ENCODE data around the gene MRTFB.

DNA sequence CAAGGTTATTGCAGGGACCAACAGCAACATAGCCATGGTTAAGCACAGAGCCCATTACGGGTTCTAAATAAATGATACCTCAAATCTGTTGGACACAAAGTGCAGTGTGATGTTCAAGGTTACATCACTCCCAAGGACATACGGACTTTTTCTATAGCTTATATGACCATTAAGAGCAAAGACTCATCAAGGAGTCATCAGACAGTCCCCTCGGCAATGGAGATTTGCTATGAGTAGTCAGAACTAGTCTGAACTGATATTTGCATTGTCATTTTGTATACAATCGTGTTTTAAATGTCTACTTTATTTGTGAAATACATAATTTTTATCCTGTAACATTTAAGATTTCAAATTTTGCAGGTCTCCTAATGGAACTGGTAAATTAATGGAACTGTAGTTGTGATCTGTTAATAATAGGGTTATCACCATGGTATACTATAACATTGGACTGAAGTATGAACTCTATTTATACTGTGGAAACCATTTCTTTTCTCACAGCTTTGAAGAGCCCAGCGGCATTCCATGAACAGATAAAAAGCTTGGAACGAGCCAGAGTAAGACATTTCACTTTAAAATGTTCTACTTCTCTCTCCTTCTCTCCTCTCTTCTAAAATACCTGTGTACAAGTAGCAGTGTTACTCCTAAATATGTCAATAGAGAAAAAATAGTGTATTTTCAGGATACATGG lies 140.9 kb downstream of the MRTFB start:
- TF ChIP-seq L3MBTL2 (conservative IDR thresholded peaks at IDR 0.05) (no peak), TARDBP (IDR thresholded peaks at IDR 0.05) (no peak), FOXK2 (IDR thresholded peaks at IDR 0.05) (no peak), FOXA1 (IDR thresholded peaks at IDR 0.05) (no peak), BHLHE40 (IDR thresholded peaks at IDR 0.05; ENCODE audit: borderline replicate concordance) (no peak), ARNT (IDR thresholded peaks at IDR 0.05) (no peak), PKNOX1 (IDR thresholded peaks at IDR 0.05) (no peak), SUZ12 (IDR thresholded peaks at IDR 0.05) (no peak), FOXM1 (IDR thresholded peaks at IDR 0.05; ENCODE audit: borderline replicate concordance) (no peak), HDGF (IDR thresholded peaks at IDR 0.05; ENCODE audit: borderline replicate concordance) (no peak), ZNF384 (IDR thresholded peaks at IDR 0.05) (no peak), SP1 (IDR thresholded peaks at IDR 0.05) (no peak), ELF4 (IDR thresholded peaks at IDR 0.05) (no peak), NFRKB (IDR thresholded peaks at IDR 0.05) (no peak)

Measured in HEK293T (cell line).